ENCODE results near the gene APOA5.

DNA sequence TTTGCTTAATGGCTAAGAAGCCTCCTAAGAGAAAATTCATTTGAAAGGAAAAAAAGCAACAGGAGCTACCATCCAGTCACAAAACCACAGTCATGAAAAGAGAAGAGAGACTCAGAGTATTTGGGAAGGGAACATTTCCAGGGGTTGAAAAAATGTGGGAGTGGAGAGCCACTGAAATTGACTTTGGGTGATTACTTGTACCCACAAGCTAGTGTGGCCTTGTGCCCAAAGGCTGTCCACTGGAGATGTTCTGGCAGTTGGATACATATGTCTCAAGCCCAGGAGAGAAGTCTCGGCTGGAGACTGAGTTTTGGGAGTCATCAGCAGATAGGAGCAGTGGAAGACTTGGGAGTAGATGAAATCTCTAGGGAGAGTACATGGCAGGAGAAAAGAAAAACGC is 3.2 kb upstream of the APOA5 start:
- TF ChIP-seq EZH2 (conservative IDR thresholded peaks at IDR 0.05; ENCODE audit: low read depth, low read length) = no peak
- TF ChIP-seq POLR2A (IDR thresholded peaks at IDR 0.05; ENCODE audit: insufficient read depth in 1 of 2, low read depth in 2 of 2, low read length in 2 of 2) = no peak
- TF ChIP-seq ZNF75D (CRISPR knock-in tag; IDR thresholded peaks at IDR 0.05; ENCODE audit: borderline replicate concordance) = no peak
- no peak for TF ChIP-seq ZNF644 (CRISPR knock-in tag; IDR thresholded peaks at IDR 0.05; ENCODE audit: low read depth)
- no peak for TF ChIP-seq RFX1 (IDR thresholded peaks at IDR 0.05)
- TF ChIP-seq HHEX (CRISPR knock-in tag; IDR thresholded peaks at IDR 0.05) = no peak

Data from HepG2 (cell line).